HG03097 (cell line): ENCODE data around the gene LRRK2.
"Not testable (repeated sequence)": the region's sequence is repeated elsewhere in the genome, so short reads cannot be mapped to it uniquely, and the experiment has no call there.

ENCODE experiments used
- ATAC-seq: cut with Tn5 transposase; IDR thresholded peaks from one replicate; pipeline ENCODE4 v1.9.1; 2021; ENCODE audit not compliant: unreplicated experiment, low FRiP score

The LRRK2 gene

DNA sequence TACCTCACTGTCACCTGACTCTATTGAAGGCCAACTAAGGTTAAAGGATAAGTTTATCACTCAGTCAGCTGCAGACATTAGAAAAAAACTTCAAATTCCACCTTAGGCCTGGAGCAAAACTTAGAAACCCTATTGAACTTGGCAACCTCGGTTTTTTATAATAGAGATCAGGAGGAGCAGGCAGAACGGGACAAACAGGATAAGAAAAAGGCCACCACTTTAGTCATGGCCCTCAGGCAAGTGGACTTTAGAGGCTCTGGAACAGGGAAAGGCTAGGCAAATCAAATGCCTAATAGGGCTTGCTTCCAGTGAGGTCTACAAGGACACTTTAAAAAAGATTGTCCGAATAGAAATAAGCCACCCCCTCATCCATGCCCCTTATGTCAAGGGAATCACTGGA, 162.5 kb downstream of the LRRK2 start:
- ATAC-seq, result not testable (repeated sequence)

DNA sequence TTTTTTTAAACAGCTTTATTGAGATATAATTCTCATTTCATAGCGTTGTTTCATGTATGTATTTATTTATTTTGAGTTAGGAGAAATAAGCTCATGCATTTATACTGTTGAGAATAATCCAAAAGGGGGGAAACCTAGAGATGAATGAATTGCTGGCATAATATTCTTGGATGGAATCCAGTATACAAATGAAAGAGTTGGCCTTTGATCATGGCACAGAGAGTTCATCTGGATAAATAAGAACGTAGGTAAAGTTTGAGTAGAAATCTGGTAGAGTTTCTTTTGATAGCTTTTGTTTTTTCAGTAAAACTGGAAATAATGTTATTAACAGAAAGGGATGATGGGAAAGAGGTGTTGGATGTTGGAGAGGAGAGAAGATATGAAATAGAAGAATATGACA, 166.2 kb downstream of the LRRK2 start:
- ATAC-seq, result no peak

DNA sequence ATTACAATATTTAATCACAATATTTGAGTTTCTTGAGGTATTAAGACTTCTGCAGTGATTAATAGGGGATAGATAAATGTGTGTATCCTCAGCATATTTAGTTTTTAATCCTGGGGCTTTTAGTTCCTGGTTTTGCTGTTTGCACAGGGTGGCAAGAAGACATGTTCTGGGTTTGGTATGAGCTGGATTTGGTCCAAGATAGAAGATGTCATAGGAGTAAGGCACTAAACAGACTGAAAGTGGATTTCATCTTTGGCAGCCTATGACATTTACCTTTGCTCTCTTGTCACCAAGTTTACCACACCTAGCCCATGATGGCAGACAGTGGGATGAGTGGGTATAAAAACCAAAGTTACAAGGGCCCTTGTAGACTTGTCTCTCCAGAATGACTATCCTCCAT, 168.2 kb downstream of the LRRK2 start:
- ATAC-seq, result no peak

DNA sequence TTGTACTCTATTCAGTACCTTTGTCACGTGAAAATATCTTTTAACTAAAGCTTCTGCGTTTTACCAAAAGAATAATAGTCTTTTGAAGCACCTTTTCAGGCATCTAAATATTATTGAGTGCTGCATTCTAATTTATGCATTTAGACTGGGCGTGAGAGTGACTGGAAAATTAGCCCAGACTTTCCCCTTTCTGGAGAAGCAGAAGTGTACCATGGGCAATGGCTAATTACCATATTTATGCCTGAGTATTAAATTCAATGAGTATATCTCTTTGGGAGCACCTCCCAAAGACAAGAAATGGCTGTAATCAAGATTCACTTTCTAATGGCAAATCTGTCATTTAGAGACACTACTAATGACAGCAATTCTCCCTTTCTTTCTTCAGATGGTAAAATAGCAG, 174.9 kb downstream of the LRRK2 start:
- no peak for ATAC-seq

DNA sequence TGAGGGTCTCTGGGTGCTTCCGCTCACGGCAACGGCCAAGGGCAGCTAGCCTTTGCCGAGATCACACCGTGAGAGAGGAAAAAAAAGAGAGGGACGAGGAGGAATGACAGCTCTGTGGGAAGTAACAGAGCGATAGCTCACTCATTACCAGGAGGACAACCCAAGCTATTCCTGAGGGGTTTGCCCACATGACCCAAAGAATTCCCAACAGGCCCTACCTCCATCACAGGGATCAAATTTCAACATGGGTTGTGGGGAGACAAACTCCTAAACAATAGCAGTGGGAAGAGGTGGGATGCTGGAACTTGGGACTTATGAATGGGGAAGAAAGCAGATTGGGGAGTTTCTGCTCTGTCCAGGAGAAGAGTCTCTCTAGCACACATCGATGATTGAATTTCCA, 180.6 kb downstream of the LRRK2 start:
- ATAC-seq, result no peak
